Measurements from ENCODE around the gene NDUFB2.

The NDUFB2 gene

GRCh38 chr7:140677496-140677895, 19.0 kb upstream of the NDUFB2 start:
- TF ChIP-seq, protein P1, sequence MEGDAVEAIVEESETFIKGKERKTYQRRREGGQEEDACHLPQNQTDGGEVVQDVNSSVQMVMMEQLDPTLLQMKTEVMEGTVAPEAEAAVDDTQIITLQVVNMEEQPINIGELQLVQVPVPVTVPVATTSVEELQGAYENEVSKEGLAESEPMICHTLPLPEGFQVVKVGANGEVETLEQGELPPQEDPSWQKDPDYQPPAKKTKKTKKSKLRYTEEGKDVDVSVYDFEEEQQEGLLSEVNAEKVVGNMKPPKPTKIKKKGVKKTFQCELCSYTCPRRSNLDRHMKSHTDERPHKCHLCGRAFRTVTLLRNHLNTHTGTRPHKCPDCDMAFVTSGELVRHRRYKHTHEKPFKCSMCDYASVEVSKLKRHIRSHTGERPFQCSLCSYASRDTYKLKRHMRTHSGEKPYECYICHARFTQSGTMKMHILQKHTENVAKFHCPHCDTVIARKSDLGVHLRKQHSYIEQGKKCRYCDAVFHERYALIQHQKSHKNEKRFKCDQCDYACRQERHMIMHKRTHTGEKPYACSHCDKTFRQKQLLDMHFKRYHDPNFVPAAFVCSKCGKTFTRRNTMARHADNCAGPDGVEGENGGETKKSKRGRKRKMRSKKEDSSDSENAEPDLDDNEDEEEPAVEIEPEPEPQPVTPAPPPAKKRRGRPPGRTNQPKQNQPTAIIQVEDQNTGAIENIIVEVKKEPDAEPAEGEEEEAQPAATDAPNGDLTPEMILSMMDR (conservative IDR thresholded peaks at IDR 0.05; ENCODE audit: low read length), result no peak
- H3K4me3 ChIP-seq (ENCODE audit: low read length), result no peak overlapping the region
- DNase-seq (ENCODE audit: low read depth), result no peak

- TF ChIP-seq, protein P1 (conservative IDR thresholded peaks at IDR 0.05; ENCODE audit: low read length), result no peak
- H3K4me3 ChIP-seq (ENCODE audit: low read length), result no peak overlapping the region
- no peak for DNase-seq (ENCODE audit: low read depth)
These were observed 18.3 kb upstream of the NDUFB2 start for GRCh38 chr7:140678081-140678815.

- H3K4me3 ChIP-seq (ENCODE audit: low read length), result no peak overlapping the region
- DNase-seq (ENCODE audit: low read depth), result no peak
- TF ChIP-seq, protein P1 (conservative IDR thresholded peaks at IDR 0.05; ENCODE audit: low read length), result no peak
These were observed 17.7 kb upstream of the NDUFB2 start for GRCh38 chr7:140678816-140679130.

DNA sequence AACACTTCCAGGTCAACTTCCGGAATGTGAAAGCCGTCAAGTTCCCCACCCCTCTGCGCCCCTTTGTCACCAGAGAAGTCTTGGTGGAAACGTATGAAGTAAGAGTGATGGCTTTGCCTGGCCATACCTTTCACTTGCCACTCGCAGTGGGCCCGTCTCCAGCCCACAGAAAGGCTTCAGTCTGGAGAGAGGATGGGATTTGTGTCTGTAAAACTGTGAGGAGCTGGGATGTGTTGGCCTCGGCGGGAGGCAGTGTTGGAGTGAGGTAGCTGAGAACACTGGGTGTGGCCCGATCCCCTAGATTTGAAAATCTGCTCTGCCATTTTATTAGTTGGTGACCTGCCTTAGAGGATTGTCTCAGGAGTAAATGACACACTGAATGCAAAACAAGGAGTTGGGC, 17.3 kb upstream of the NDUFB2 start:
- DNase-seq (ENCODE audit: low read depth), result no peak
- no peak overlapping the region for H3K4me3 ChIP-seq (ENCODE audit: low read length)
- TF ChIP-seq, protein P1 (conservative IDR thresholded peaks at IDR 0.05; ENCODE audit: low read length), result no peak

DNA sequence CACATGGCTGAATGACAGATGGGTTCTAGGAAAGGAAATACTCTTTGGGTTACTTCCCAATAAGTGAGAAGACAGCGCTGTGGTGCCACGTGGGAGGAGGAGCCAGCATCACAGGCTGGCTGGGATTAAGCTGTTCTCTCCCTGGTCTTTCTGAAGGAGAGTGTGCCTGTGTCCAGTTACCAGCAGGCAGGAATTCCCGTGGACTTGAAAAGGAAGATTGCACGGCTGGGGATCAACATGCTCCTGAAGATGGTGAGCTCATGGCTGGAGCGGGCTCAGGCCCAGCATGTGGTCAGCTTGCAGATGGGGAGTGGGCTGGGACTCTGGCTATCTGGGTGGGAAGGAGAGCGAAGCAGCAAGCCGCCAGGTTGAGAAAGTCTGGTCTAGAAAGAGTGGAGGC, 15.6 kb upstream of the NDUFB2 start:
- DNase-seq (ENCODE audit: low read depth), result no peak
- H3K4me3 ChIP-seq (ENCODE audit: low read length), result no peak overlapping the region
- TF ChIP-seq, protein P1 (conservative IDR thresholded peaks at IDR 0.05; ENCODE audit: low read length), result no peak

GRCh38 chr7:140681766-140682165, 14.7 kb upstream of the NDUFB2 start:
- TF ChIP-seq, protein P1 (conservative IDR thresholded peaks at IDR 0.05; ENCODE audit: low read length), result no peak
- H3K4me3 ChIP-seq (ENCODE audit: low read length), result no peak overlapping the region
- no peak for DNase-seq (ENCODE audit: low read depth)

DNA sequence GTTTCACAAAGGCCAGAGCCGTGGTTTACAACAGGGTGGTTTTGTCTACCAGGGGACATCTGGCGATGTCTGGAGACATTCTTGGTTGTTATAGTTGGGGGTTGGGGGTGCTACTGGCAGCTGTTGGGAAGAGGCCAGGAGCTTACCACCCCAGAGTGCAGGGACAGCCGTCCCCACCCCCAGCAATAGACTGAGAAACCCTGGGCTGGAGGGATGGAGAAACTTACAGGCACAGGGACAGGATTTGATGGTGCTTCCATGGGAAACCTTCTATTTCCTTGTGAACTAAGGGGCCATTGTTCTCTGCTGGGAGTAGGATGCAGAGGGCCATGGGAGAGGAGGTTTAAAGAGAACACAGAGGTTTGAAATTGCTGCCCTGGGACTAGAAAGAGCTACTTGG, 12.9 kb upstream of the NDUFB2 start:
- no peak overlapping the region for H3K4me3 ChIP-seq (ENCODE audit: low read length)
- TF ChIP-seq, protein P1 (conservative IDR thresholded peaks at IDR 0.05; ENCODE audit: low read length), result no peak
- no peak for DNase-seq (ENCODE audit: low read depth)
